ENCODE results near the gene NKD1. TPM values are rescaled to one million over a fixed set of nuclear protein-coding genes. Genes with fewer than 3 reads are reported as not detected.

Gene NKD1
- total RNA-seq, 2 experiments from 2014 or later, result 0.26 to 0.44 TPM

GRCh38 chr16:50506543-50506937 lies 41.7 kb upstream of the NKD1 start:
- peaks cover 4% of the 10 kb centered on the region for H3K27me3 Mint-ChIP-seq (ENCODE audit: low read depth)
- no peaks in the 10 kb centered on the region for H3K36me3 Mint-ChIP-seq (ENCODE audit: low read depth)
- no peaks in the 10 kb centered on the region for H3K9me3 Mint-ChIP-seq (ENCODE audit: insufficient read depth)
- no peaks in the 10 kb centered on the region for H3K4me1 Mint-ChIP-seq (ENCODE audit: low read depth)
- DNase-seq (no peak), ATAC-seq (no peak)
- no peak overlapping the region for H3K27ac Mint-ChIP-seq
- CTCF ChIA-PET, result interaction anchor here (1.9 kb wide), 1 partner anchor 10 kb away, joined by 4 read pairs; no protein-coding TSS in a partner anchor
- no peak overlapping the region for H3K4me3 Mint-ChIP-seq
- POLR2A ChIA-PET, result no interaction called here

- ChIA-PET POLR2A (no interaction called here), CTCF (interaction anchor here (1.1 to 1.2 kb wide), 2 partner anchors 294 to 299 kb away, joined by 3 read pairs; no protein-coding TSS in a partner anchor)
- H3K27me3 Mint-ChIP-seq (ENCODE audit: low read depth), result peaks cover 8% of the 10 kb centered on the region
- no peak for ATAC-seq
- no peak overlapping the region for H3K27ac Mint-ChIP-seq
- H3K9me3 Mint-ChIP-seq (ENCODE audit: insufficient read depth), result no peaks in the 10 kb centered on the region
- no peaks in the 10 kb centered on the region for H3K4me1 Mint-ChIP-seq (ENCODE audit: low read depth)
- no peak overlapping the region for H3K4me3 Mint-ChIP-seq
- no peak for DNase-seq
- no peaks in the 10 kb centered on the region for H3K36me3 Mint-ChIP-seq (ENCODE audit: low read depth)
Observed at GRCh38 chr16:50507397-50507796, 40.8 kb upstream of the NKD1 start.

GRCh38 chr16:50509521-50510341 lies 38.5 kb upstream of the NKD1 start:
- no peaks in the 10 kb centered on the region for H3K36me3 Mint-ChIP-seq (ENCODE audit: low read depth)
- H3K27ac Mint-ChIP-seq, result no peak overlapping the region
- peaks cover 8% of the 10 kb centered on the region for H3K27me3 Mint-ChIP-seq (ENCODE audit: low read depth)
- no peaks in the 10 kb centered on the region for H3K9me3 Mint-ChIP-seq (ENCODE audit: insufficient read depth)
- H3K4me1 Mint-ChIP-seq (ENCODE audit: low read depth), result no peaks in the 10 kb centered on the region
- H3K4me3 Mint-ChIP-seq, result no peak overlapping the region
- ChIA-PET CTCF (interaction anchor here (0.6 to 2.3 kb wide), 18 partner anchors 8 to 485 kb away, joined by 3 to 9 read pairs (median 3); partner anchors contain the start of gene CNEP1R1), POLR2A (no interaction called here)
- ATAC-seq (no peak), DNase-seq (peak; percentile 45)

GRCh38 chr16:50515218-50515617 lies 33.0 kb upstream of the NKD1 start:
- H3K4me1 Mint-ChIP-seq (ENCODE audit: low read depth), result no peaks in the 10 kb centered on the region
- no peak for DNase-seq
- no peak for ATAC-seq
- no peak overlapping the region for H3K4me3 Mint-ChIP-seq
- peaks cover 24% of the 10 kb centered on the region for H3K9me3 Mint-ChIP-seq (ENCODE audit: insufficient read depth)
- no peak overlapping the region for H3K27ac Mint-ChIP-seq
- no peaks in the 10 kb centered on the region for H3K36me3 Mint-ChIP-seq (ENCODE audit: low read depth)
- peaks cover 17% of the 10 kb centered on the region for H3K27me3 Mint-ChIP-seq (ENCODE audit: low read depth)
- CTCF ChIA-PET, result no interaction called here
- POLR2A ChIA-PET, result no interaction called here

- peaks cover 17% of the 10 kb centered on the region for H3K27me3 Mint-ChIP-seq (ENCODE audit: low read depth)
- CTCF ChIA-PET, result interaction anchor here (0.9 to 1.1 kb wide), 4 partner anchors 10 to 290 kb away, joined by 3 to 4 read pairs (median 4); no protein-coding TSS in a partner anchor
- H3K4me3 Mint-ChIP-seq, result no peak overlapping the region
- H3K27ac Mint-ChIP-seq, result no peak overlapping the region
- no peaks in the 10 kb centered on the region for H3K4me1 Mint-ChIP-seq (ENCODE audit: low read depth)
- peaks cover 24% of the 10 kb centered on the region for H3K9me3 Mint-ChIP-seq (ENCODE audit: insufficient read depth)
- no peak for DNase-seq
- POLR2A ChIA-PET, result interaction anchor here (0.6 kb wide), 1 partner anchor 150 kb away, joined by 3 read pairs; no protein-coding TSS in a partner anchor
- ATAC-seq, result no peak
- H3K36me3 Mint-ChIP-seq (ENCODE audit: low read depth), result no peaks in the 10 kb centered on the region
Observed at GRCh38 chr16:50516401-50516800, 31.8 kb upstream of the NKD1 start.

GRCh38 chr16:50516890-50517289 lies 31.3 kb upstream of the NKD1 start:
- no peaks in the 10 kb centered on the region for H3K4me1 Mint-ChIP-seq (ENCODE audit: low read depth)
- DNase-seq, result no peak
- ChIA-PET POLR2A (no interaction called here), CTCF (interaction anchor here (0.9 to 1.1 kb wide), 3 partner anchors 11 to 148 kb away, joined by 3 to 4 read pairs (median 4); no protein-coding TSS in a partner anchor)
- ATAC-seq, result no peak
- no peak overlapping the region for H3K4me3 Mint-ChIP-seq
- no peaks in the 10 kb centered on the region for H3K36me3 Mint-ChIP-seq (ENCODE audit: low read depth)
- H3K27ac Mint-ChIP-seq, result no peak overlapping the region
- peaks cover 15% of the 10 kb centered on the region for H3K27me3 Mint-ChIP-seq (ENCODE audit: low read depth)
- peaks cover 24% of the 10 kb centered on the region for H3K9me3 Mint-ChIP-seq (ENCODE audit: insufficient read depth)

- Mint-ChIP-seq H3K4me1 (ENCODE audit: low read depth) (no peaks in the 10 kb centered on the region), H3K27ac (no peak overlapping the region), H3K27me3 (ENCODE audit: low read depth) (peaks cover 13% of the 10 kb centered on the region), H3K4me3 (no peak overlapping the region), H3K36me3 (ENCODE audit: low read depth) (no peaks in the 10 kb centered on the region), H3K9me3 (ENCODE audit: insufficient read depth) (peaks cover 24% of the 10 kb centered on the region)
- DNase-seq (no peak), ATAC-seq (no peak)
- POLR2A ChIA-PET, result no interaction called here
- CTCF ChIA-PET, result interaction anchor here (1.1 kb wide), 1 partner anchor 148 kb away, joined by 3 read pairs; no protein-coding TSS in a partner anchor
Observed at GRCh38 chr16:50517450-50518252, 30.5 kb upstream of the NKD1 start.

GRCh38 chr16:50519001-50519400 lies 29.2 kb upstream of the NKD1 start:
- no peak for DNase-seq
- POLR2A ChIA-PET, result no interaction called here

GRCh38 chr16:50519602-50520001 lies 28.6 kb upstream of the NKD1 start:
- Mint-ChIP-seq H3K4me3 (no peak overlapping the region), H3K4me1 (ENCODE audit: low read depth) (no peaks in the 10 kb centered on the region), H3K9me3 (ENCODE audit: insufficient read depth) (peaks cover 24% of the 10 kb centered on the region), H3K27me3 (ENCODE audit: low read depth) (peaks cover 14% of the 10 kb centered on the region), H3K27ac (no peak overlapping the region), H3K36me3 (ENCODE audit: low read depth) (no peaks in the 10 kb centered on the region)
- POLR2A ChIA-PET, result no interaction called here
- ATAC-seq (no peak), DNase-seq (no peak)
- CTCF ChIA-PET, result no interaction called here

More at GRCh38 chr16:50519001-50519400, 29.2 kb upstream of the NKD1 start:
- Mint-ChIP-seq H3K4me1 (ENCODE audit: low read depth) (no peaks in the 10 kb centered on the region), H3K27me3 (ENCODE audit: low read depth) (peaks cover 14% of the 10 kb centered on the region), H3K4me3 (no peak overlapping the region), H3K36me3 (ENCODE audit: low read depth) (no peaks in the 10 kb centered on the region), H3K9me3 (ENCODE audit: insufficient read depth) (peaks cover 24% of the 10 kb centered on the region), H3K27ac (no peak overlapping the region)
- CTCF ChIA-PET, result no interaction called here
- no peak for ATAC-seq

- Mint-ChIP-seq H3K9me3 (ENCODE audit: insufficient read depth) (peaks cover 22% of the 10 kb centered on the region), H3K27me3 (ENCODE audit: low read depth) (peaks cover 8% of the 10 kb centered on the region), H3K4me3 (no peak overlapping the region), H3K27ac (no peak overlapping the region), H3K36me3 (ENCODE audit: low read depth) (no peaks in the 10 kb centered on the region), H3K4me1 (ENCODE audit: low read depth) (no peaks in the 10 kb centered on the region)
- ChIA-PET POLR2A (no interaction called here), CTCF (interaction anchor here (0.9 kb wide), 1 partner anchor 10 kb away, joined by 3 read pairs; no protein-coding TSS in a partner anchor)
- ATAC-seq (no peak), DNase-seq (no peak)
Observed at GRCh38 chr16:50520451-50521245, 27.5 kb upstream of the NKD1 start.

- Mint-ChIP-seq H3K27me3 (ENCODE audit: low read depth) (peaks cover 6% of the 10 kb centered on the region), H3K27ac (no peak overlapping the region), H3K4me3 (no peak overlapping the region), H3K4me1 (ENCODE audit: low read depth) (no peaks in the 10 kb centered on the region), H3K9me3 (ENCODE audit: insufficient read depth) (peaks cover 15% of the 10 kb centered on the region), H3K36me3 (ENCODE audit: low read depth) (no peaks in the 10 kb centered on the region)
- ChIA-PET CTCF (interaction anchor here (0.9 kb wide), 1 partner anchor 11 kb away, joined by 3 read pairs; no protein-coding TSS in a partner anchor), POLR2A (no interaction called here)
- ATAC-seq (no peak), DNase-seq (no peak)
Observed at GRCh38 chr16:50521246-50521900, 26.8 kb upstream of the NKD1 start.

Measured in activated CD8-positive, alpha-beta T cell treated with anti-CD3 and anti-CD28 coated beads, Interleukin-2, amount 10 ng/mL, durations not matched to agents 7 days and 5 days (primary cell).